Common myeloid progenitor, CD34-positive (primary cell): ENCODE results near the gene PRR5.

Experiments used
- CTCF ChIA-PET: fragments of 350-600 bp; sonication (Branson Sonifier 250); formaldehyde crosslinking; loops from one replicate; lab custom pipeline; 2021; ENCODE audit warnings: antibody characterized with exemption; lab: Charles Lee
- POLR2A ChIA-PET: fragments of 350-600 bp; sonication (Branson Sonifier 250); formaldehyde crosslinking; loops from one replicate; lab custom pipeline; 2021; ENCODE audit warnings: antibody characterized with exemption; lab: Charles Lee
- DNase-seq, 3 donors: peaks; one replicate each; pipeline versions ENCODE4 v3.0.0 to v3.0.0-alpha.2; 2013
- H3K27ac ChIP-seq, 2 experiments: 1 replicate in 1 of 2; 2 replicates in 1 of 2; pipeline ENCODE4 v1.7.0; 2013; ENCODE audit warnings: inconsistent platforms in 2 of 2, low read length in 2 of 2, mild to moderate bottlenecking in 2 of 2, low read depth in 1 of 2, moderate library complexity in 1 of 2; ENCODE audit not compliant: severe bottlenecking in 2 of 2, insufficient read depth in 1 of 2, poor library complexity in 1 of 2
- H3K27me3 ChIP-seq, 5 experiments: replicated peaks in 2 of 5; 1 replicate in 3 of 5; 2 replicates in 2 of 5; pipeline versions ENCODE4 v1.6.1 to v1.7.0; 2013; ENCODE audit warnings: low read length in 4 of 5, mild to moderate bottlenecking in 2 of 5, moderate library complexity in 2 of 5, inconsistent platforms in 1 of 5; ENCODE audit not compliant: insufficient read depth in 5 of 5, control insufficient read depth in 4 of 5
- H3K36me3 ChIP-seq, 4 experiments: 1 replicate in 2 of 4; 2 replicates in 2 of 4; pipeline versions ENCODE4 v1.6.1 to v1.7.0; 2013; ENCODE audit warnings: low read length in 3 of 4, control low read depth in 1 of 4, mild to moderate bottlenecking in 1 of 4; ENCODE audit not compliant: control insufficient read depth in 4 of 4, insufficient read depth in 4 of 4
- H3K4me1 ChIP-seq, 4 experiments: 1 replicate in 3 of 4; 2 replicates in 1 of 4; pipeline versions ENCODE4 v1.6.1 to v1.7.1; 2013; ENCODE audit warnings: low read length in 3 of 4, mild to moderate bottlenecking in 3 of 4, control low read depth in 1 of 4, inconsistent platforms in 1 of 4, moderate library complexity in 1 of 4; ENCODE audit not compliant: control insufficient read depth in 4 of 4, insufficient read depth in 4 of 4; ENCODE audit errors: control extremely low read depth in 1 of 4
- H3K4me3 ChIP-seq, 7 experiments: 1 replicate in 4 of 7; 2 replicates in 3 of 7; pipeline versions ENCODE4 v1.5.1 to v1.7.0; 2013; ENCODE audit warnings: mild to moderate bottlenecking in 7 of 7, low read length in 6 of 7, moderate library complexity in 6 of 7, inconsistent platforms in 2 of 7, low read depth in 2 of 7, control low read depth in 1 of 7; ENCODE audit not compliant: insufficient read depth in 4 of 7, control insufficient read depth in 1 of 7; ENCODE audit errors: extremely low read depth in 1 of 7
- H3K9me3 ChIP-seq, 5 experiments: 1 replicate in 4 of 5; 2 replicates in 1 of 5; pipeline versions ENCODE4 v1.6.1 to v1.7.1; 2013; ENCODE audit warnings: low read length in 4 of 5, mild to moderate bottlenecking in 2 of 5, inconsistent platforms in 1 of 5, low read depth in 1 of 5, moderate library complexity in 1 of 5; ENCODE audit not compliant: control insufficient read depth in 4 of 5, insufficient read depth in 2 of 5; ENCODE audit errors: control extremely low read depth in 1 of 5
- WGBS: methylation state at CpG from one replicate; pipeline ENCODE4 v1.1.5; 2013; ENCODE audit not compliant: insufficient coverage; 5-methylcytosine and 5-hydroxymethylcytosine counted together

Gene PRR5

DNA sequence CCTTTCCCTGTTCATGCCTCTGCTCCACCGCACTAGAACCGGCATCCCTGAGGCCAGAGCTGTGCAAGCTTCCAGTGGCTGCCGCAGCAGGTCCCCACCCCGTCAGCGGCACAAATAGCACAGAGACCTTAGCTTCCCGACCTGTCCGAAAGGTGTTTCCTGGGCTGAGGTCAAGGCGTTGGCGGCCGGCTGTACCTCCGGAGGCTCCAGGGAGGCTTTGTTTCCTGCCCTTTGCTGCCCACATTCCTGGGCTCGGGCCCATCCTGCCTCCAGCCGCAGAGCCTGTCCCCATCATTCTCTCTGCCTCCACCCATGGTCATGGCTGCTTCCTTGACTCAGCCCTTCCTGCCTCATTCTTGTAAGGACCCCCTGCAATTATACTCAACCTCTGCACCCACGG is 81.6 kb downstream of the PRR5 start:
- CTCF ChIA-PET = no interaction called here
- 44% methylated on average over 12 of the region's 14 CpGs for WGBS
- POLR2A ChIA-PET = no interaction called here

DNA sequence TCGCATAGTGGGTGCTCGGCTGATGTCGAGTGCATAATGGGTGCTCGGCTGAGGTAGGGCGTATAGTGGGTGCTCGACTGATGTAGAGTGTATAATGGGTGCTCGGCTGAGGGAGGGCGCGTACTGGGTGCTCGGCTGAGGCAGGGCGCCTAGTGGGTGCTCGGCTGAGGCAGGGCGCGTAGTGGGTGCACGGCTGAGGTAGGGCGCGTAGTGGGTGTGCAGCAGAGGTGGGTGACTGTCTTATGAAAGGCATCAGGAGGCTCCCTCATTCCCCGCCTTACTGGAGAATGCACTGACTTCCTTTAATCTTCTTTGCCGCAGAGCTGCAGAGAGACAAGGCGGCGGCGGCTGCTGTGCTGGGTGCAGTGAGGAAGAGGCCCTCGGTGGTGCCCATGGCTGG is 84.1 kb downstream of the PRR5 start:
- Histone ChIP-seq H3K4me3 (no peak overlapping the region), H3K27me3 (no peaks in the 10 kb centered on the region), H3K27ac (no peak overlapping the region), H3K4me1 (no peaks in the 10 kb centered on the region), H3K36me3 (no peaks in the 10 kb centered on the region), H3K9me3 (no peaks in the 10 kb centered on the region)
- CTCF ChIA-PET = no interaction called here
- DNase-seq = no peak
- 87% methylated on average over 21 of the region's 23 CpGs for WGBS
- POLR2A ChIA-PET = no interaction called here

More for the DNA sequence above, 81.6 kb downstream of the PRR5 start:
- no peaks in the 10 kb centered on the region for H3K27me3 ChIP-seq
- no peaks in the 10 kb centered on the region for H3K36me3 ChIP-seq
- H3K27ac ChIP-seq = no peak overlapping the region
- no peaks in the 10 kb centered on the region for H3K9me3 ChIP-seq
- no peak for DNase-seq
- H3K4me3 ChIP-seq = no peak overlapping the region
- H3K4me1 ChIP-seq = no peaks in the 10 kb centered on the region

DNA sequence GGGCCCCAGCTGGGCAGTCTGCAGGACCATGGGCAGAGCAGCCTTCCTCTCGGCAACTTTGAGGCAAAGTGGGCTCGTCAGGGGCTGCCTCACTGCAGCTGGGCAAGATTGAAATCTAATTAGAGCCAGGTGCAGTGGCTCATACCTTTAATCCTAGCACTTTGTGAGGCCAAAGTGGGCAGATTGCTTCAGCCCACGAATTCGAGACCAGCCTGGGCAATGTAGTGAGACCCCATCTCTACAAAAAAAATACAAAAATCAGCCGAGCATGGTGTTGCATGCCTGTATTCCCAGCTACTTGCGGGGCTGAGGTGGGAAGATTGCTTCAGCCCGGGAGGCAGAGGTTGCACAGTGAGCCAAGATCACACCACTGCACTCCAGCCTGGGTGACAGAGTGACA is 84.6 kb downstream of the PRR5 start:
- WGBS = 81% methylated on average over 7 of the region's 7 CpGs
- Histone ChIP-seq H3K27me3 (no peaks in the 10 kb centered on the region), H3K27ac (no peak overlapping the region), H3K9me3 (no peaks in the 10 kb centered on the region), H3K36me3 (no peaks in the 10 kb centered on the region), H3K4me1 (no peaks in the 10 kb centered on the region), H3K4me3 (no peak overlapping the region)
- CTCF ChIA-PET = no interaction called here
- no peak for DNase-seq
- POLR2A ChIA-PET = no interaction called here
